GM10266 (cell line): Measurements from ENCODE around the gene TEAD4.
A peak's percentile ranks its signal among the peaks of the same experiment; 100 is the strongest.

Experiments used
- DNase-seq: peaks from one replicate; pipeline ENCODE4 v3.0.0; 2012; ENCODE audit errors: extremely low spot score
- CTCF ChIP-seq: IDR thresholded peaks from 2 replicates; pipeline ENCODE4 v1.5.1; 2012; ENCODE audit warnings: mild to moderate bottlenecking, low read depth; ENCODE audit not compliant: control insufficient read depth, insufficient read depth; ENCODE audit errors: missing control alignments

Gene TEAD4

GRCh38 chr12:3030821-3031429 lies 71.7 kb downstream of the TEAD4 start:
- no peak for TF ChIP-seq CTCF
- DNase-seq, result no peak

GRCh38 chr12:3032161-3032560 lies 73.0 kb downstream of the TEAD4 start:
- no peak for DNase-seq
- TF ChIP-seq CTCF, result no peak

- no peak for DNase-seq
These were observed 73.8 kb downstream of the TEAD4 start for GRCh38 chr12:3032770-3033538.

GRCh38 chr12:3033539-3033867 lies 74.3 kb downstream of the TEAD4 start:
- TF ChIP-seq CTCF, result no peak
- no peak for DNase-seq

More at GRCh38 chr12:3032770-3033538, 73.8 kb downstream of the TEAD4 start:
- TF ChIP-seq CTCF, result no peak

GRCh38 chr12:3034067-3034750 lies 75.0 kb downstream of the TEAD4 start:
- TF ChIP-seq CTCF, result peak; percentile 73
- peak; percentile 80 for DNase-seq

- no peak for DNase-seq
- TF ChIP-seq CTCF, result no peak
These were observed 76.0 kb downstream of the TEAD4 start for GRCh38 chr12:3035171-3035570.
